ENCODE results near the gene ARHGEF4.

Gene ARHGEF4

DNA sequence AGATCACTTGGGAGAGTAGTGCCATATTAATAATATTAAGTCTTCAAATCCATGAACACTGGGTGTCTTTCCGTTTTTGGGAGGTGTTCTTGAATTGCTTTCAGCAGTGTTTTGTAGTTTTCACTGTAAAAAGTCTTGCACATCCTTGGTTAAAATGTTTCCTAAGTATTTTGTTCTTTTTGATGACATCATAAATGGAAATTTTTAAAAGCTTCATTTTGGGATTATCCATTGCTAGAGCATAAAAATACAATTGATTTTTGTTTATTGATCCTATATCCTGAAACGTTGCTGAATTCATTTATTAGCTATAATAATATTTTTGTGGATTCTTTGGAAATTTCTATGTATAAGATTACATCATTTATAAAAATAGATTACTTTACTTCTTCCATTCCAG is 96.8 kb downstream of the ARHGEF4 start:
- TF ChIP-seq, protein P1, sequence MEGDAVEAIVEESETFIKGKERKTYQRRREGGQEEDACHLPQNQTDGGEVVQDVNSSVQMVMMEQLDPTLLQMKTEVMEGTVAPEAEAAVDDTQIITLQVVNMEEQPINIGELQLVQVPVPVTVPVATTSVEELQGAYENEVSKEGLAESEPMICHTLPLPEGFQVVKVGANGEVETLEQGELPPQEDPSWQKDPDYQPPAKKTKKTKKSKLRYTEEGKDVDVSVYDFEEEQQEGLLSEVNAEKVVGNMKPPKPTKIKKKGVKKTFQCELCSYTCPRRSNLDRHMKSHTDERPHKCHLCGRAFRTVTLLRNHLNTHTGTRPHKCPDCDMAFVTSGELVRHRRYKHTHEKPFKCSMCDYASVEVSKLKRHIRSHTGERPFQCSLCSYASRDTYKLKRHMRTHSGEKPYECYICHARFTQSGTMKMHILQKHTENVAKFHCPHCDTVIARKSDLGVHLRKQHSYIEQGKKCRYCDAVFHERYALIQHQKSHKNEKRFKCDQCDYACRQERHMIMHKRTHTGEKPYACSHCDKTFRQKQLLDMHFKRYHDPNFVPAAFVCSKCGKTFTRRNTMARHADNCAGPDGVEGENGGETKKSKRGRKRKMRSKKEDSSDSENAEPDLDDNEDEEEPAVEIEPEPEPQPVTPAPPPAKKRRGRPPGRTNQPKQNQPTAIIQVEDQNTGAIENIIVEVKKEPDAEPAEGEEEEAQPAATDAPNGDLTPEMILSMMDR (IDR thresholded peaks at IDR 0.05; ENCODE audit: extremely low read depth, insufficient read depth, missing control alignments) = no peak
- in situ Hi-C loops (cut with MboI; ENCODE audit: low pct_unique_long_range_greater_than_20kb, low sequenced_read_pairs, unreplicated experiment) = no loop called here
- no peak for DNase-seq (ENCODE audit: low spot score)

DNA sequence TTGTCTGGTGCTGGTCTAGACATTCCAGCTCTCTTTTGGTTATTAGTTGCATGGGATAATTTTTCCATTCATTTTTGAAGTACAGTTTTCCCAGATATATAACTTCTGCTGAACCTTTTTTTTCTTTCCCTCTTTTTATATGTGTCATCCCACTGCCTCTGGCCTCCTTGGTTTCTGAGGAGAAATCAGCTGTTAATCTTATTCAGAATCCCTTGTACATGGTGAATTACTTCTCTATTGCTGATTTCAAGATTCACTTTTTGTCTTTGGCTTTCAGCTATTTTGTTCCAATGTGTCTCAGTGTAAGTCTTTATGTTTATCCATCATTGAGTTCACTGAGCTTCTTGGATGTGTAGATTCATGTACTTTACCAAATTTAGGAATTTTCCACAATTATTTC is 99.7 kb downstream of the ARHGEF4 start:
- in situ Hi-C loops (cut with MboI; ENCODE audit: low pct_unique_long_range_greater_than_20kb, low sequenced_read_pairs, unreplicated experiment) = no loop called here
- no peak for DNase-seq (ENCODE audit: low spot score)
- TF ChIP-seq, protein P1 (IDR thresholded peaks at IDR 0.05; ENCODE audit: extremely low read depth, insufficient read depth, missing control alignments) = no peak

DNA sequence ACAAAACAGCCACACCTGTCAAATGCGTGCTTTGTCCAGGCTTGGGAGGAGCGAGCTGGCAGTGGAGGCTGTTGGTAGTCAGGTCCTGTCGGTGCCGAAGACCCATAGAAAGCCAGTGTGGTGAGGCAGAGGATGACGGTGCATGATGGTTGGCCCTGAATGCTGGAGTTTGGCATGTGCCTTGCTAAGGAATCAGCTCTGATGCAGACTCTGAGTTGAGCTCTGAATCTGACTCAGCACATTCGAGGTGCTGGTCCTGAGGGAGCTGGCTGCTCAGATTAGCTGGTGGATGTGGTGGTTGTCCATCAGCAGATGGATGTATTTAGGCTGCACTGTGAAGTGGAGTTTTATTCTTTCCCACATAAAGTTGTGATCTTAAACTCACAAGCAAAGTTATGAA is 111.3 kb downstream of the ARHGEF4 start:
- TF ChIP-seq, protein P1 (IDR thresholded peaks at IDR 0.05; ENCODE audit: extremely low read depth, insufficient read depth, missing control alignments) = no peak
- no peak for DNase-seq (ENCODE audit: low spot score)
- in situ Hi-C loops (cut with MboI; ENCODE audit: low pct_unique_long_range_greater_than_20kb, low sequenced_read_pairs, unreplicated experiment) = no loop called here

DNA sequence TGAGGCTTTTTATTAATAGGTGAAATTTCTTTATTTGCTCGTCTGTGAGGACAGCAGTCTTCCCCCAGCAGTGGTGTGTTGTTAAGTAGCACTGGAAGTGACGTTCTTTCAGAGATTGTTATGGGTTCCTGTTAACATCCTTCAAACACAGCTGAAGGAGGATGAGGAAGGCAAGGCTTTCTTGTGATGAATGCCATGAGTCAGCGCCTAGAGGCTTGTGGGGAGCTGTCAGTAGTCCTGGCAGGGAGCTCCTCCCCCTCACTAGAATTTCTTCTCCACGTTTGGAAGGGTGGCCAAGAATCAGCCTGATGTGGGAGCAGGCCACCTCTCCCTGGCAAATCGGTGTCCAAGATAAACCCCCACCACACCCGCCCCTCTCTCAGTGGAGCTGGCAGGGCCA is 113.2 kb downstream of the ARHGEF4 start:
- DNase-seq (ENCODE audit: low spot score) = no peak
- in situ Hi-C loops (cut with MboI; ENCODE audit: low pct_unique_long_range_greater_than_20kb, low sequenced_read_pairs, unreplicated experiment) = no loop called here
- TF ChIP-seq, protein P1 (IDR thresholded peaks at IDR 0.05; ENCODE audit: extremely low read depth, insufficient read depth, missing control alignments) = no peak

DNA sequence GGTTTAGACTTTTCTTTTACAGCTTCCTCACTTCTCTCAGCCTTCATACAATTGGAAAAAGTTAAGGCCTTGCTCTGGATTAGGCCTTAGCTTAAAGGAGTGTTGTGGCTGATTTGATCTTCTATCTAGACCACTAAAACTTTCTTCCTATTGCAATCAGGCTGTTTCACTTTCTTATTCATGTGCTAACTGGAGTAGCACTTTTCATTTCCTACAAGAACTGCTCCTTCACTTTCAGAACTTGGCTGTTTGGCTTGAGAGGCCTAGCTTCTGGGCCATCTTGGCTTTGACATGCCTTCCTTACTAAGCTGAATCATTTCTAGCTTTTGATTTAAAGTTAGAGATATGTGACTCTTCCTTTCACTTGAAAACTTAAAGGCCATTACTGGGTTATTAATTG is 114.3 kb downstream of the ARHGEF4 start:
- no peak for DNase-seq (ENCODE audit: low spot score)
- TF ChIP-seq, protein P1 (IDR thresholded peaks at IDR 0.05; ENCODE audit: extremely low read depth, insufficient read depth, missing control alignments) = no peak
- in situ Hi-C loops (cut with MboI; ENCODE audit: low pct_unique_long_range_greater_than_20kb, low sequenced_read_pairs, unreplicated experiment) = no loop called here

DNA sequence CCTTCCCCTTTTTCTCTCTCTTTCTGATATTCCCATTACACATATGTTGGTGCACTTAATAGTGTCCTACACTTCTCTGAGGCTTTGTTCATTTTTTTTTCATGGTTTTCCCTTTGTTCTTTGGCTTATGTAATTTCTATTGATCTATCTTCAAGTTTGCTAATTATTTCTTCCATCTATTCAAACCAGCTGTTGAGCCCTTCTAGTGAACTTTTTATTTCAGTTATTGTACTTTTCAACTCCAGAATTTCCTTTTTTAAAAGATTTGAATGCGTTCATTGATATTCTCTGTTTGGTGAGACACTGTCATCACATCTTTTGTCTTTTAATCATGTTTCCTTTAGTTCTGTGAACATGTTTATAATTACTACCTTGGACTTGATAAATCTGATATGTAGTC is 118.2 kb downstream of the ARHGEF4 start:
- TF ChIP-seq, protein P1 (IDR thresholded peaks at IDR 0.05; ENCODE audit: extremely low read depth, insufficient read depth, missing control alignments) = no peak
- in situ Hi-C loops (cut with MboI; ENCODE audit: low pct_unique_long_range_greater_than_20kb, low sequenced_read_pairs, unreplicated experiment) = no loop called here
- no peak for DNase-seq (ENCODE audit: low spot score)

DNA sequence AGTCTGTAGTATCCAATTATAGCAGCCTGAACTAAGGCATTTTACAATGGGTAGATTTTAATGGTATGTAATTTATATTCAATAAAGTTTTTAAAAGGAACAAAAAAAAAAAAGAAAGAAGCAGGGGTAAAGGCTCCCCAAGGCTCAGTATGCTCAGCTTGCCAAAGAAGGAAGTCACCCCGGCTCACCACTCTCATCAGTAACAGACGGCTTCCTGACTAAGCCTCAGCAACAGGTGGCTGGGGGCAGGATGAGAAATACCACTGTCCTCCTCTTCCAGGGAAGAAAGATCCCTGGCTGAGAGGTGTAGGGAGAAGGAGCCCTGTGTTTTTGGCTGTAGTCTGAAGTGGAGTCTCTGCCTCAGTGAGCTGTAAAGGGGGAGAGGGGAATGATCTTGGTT is 121.2 kb downstream of the ARHGEF4 start:
- in situ Hi-C loops (cut with MboI; ENCODE audit: low pct_unique_long_range_greater_than_20kb, low sequenced_read_pairs, unreplicated experiment) = no loop called here
- TF ChIP-seq, protein P1 (IDR thresholded peaks at IDR 0.05; ENCODE audit: extremely low read depth, insufficient read depth, missing control alignments) = no peak
- no peak for DNase-seq (ENCODE audit: low spot score)
